HK-2 (cell line): ENCODE measurements around the gene POTEB.
"Not testable (repeated sequence)": the region's sequence is repeated elsewhere in the genome, so short reads cannot be mapped to it uniquely, and the experiment has no call there.

Experiments used
- DNase-seq: peaks from one replicate; pipeline ENCODE4 v3.0.0-alpha.2; 2018; ENCODE audit not compliant: unreplicated experiment

The POTEB gene

GRCh38 chr15:21877635-21878034 lies at the start of gene POTEB:
Gene POTEB (minus strand): TSS chr15:21877735. CDS start chr15:21877246, 489 bp downstream.
- not testable (repeated sequence) for DNase-seq

- not testable (repeated sequence) for DNase-seq
These were observed 13.4 kb upstream of the POTEB start for GRCh38 chr15:21890955-21891354.

GRCh38 chr15:21889542-21889941 lies 12.0 kb upstream of the POTEB start:
- DNase-seq: not testable (repeated sequence)

- not testable (repeated sequence) for DNase-seq
These were observed 38.7 kb downstream of the POTEB start for GRCh38 chr15:21838831-21839230.
